ENCODE data around the gene DFFB. TPM values are rescaled to one million over a fixed set of nuclear protein-coding genes. Genes with fewer than 3 reads are reported as not detected.

DFFB gene
- total and polyA plus RNA-seq, 2 of the 4 experiments (the other 2 are of a cell fraction), result 6.5 to 7.3 TPM

DNA sequence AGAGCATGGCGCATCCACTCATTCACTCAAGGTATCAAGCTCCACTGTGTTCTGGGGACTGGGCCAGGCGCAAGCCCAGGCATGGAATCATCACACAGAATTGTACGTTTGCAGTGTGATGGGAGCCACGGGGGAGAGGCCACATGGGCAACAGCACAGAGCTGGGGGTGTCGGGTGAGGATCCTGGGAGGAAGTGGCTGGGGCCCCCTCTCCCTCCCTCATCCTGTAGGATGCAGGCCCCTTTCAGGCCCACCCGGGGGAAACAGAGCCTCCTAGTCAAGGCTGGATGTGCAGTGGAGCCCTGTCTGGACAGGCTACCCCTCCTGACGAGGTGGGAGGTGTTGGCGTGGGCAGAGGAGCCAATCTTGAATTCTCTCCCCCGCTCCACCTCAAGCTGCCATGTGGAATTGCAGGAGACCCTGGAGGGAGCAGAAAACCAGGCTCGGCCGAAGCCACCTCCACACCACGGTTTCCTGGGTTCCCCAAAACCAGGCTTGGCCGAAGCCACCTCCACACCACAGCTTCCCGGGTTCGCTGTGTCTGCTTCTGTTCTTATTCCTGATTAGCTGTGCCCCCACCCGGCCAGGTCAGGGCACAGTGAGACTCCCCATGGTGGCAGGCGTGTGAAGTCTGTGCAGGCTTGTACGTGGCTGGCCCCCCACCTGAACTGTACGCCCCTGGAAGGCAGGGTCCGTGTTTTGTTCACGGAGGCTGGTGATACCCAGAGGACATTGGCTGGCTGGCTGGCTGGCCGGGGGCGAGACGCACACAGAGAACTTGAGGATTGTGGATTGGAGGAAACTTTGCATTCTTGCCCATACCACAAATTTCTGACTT, 46.9 kb downstream of the DFFB start:
- no TSS peak for BruUV-seq (replicated peaks)
- no peak overlapping the region for H3K27ac ChIP-seq (ENCODE audit: insufficient read depth, low read length)
- no peaks in the 10 kb centered on the region; the same call in 1 of the 2 replicates for H3K27me3 ChIP-seq (ENCODE audit: control insufficient read depth, insufficient read depth, low read length)
- no peak overlapping the region for H3K9ac ChIP-seq (ENCODE audit: low read depth, low read length)
- no peak overlapping the region for H2BK120ac ChIP-seq (ENCODE audit: low read depth, low read length)
- no peak overlapping the region for H2BK5ac ChIP-seq (ENCODE audit: low read depth, low read length, poor library complexity, severe bottlenecking)
- H3K4ac ChIP-seq (ENCODE audit: low read depth, low read length), result no peak overlapping the region
- H3K4me3 ChIP-seq (ENCODE audit: insufficient read depth, low read depth, low read length), result no peak overlapping the region
- no peak overlapping the region for H2AFZ ChIP-seq (replicated peaks; ENCODE audit: low read length, poor library complexity)
- no peak overlapping the region for H2AK5ac ChIP-seq (ENCODE audit: low read depth, low read length)
- H3K56ac ChIP-seq (ENCODE audit: extremely low read depth, insufficient read depth, low read length), result no peak overlapping the region
- H3K4me2 ChIP-seq (ENCODE audit: low read depth, low read length), result no peak overlapping the region
- peaks cover 0 to 7% of the 10 kb centered on the region in 2 experiments; a peak in 1 of 4 replicates for H3K79me1 ChIP-seq (ENCODE audit: low read depth in 1 of 2, low read length in 2 of 2)
- no peak overlapping the region for H4K91ac ChIP-seq (ENCODE audit: insufficient read depth, low read depth, low read length)
- no peaks in the 10 kb centered on the region for H3K4me1 ChIP-seq (ENCODE audit: control insufficient read depth, insufficient read depth, low read length)
- ATAC-seq (ENCODE audit: low read depth) (no peak), DNase-seq (no peak)
- H4K5ac ChIP-seq (ENCODE audit: low read depth, low read length), result no peak overlapping the region
- peak overlapping the region; percentile 39 for H2AK9ac ChIP-seq (replicated peaks; ENCODE audit: low read depth, low read length, poor library complexity)
- TF ChIP-seq, protein P1, sequence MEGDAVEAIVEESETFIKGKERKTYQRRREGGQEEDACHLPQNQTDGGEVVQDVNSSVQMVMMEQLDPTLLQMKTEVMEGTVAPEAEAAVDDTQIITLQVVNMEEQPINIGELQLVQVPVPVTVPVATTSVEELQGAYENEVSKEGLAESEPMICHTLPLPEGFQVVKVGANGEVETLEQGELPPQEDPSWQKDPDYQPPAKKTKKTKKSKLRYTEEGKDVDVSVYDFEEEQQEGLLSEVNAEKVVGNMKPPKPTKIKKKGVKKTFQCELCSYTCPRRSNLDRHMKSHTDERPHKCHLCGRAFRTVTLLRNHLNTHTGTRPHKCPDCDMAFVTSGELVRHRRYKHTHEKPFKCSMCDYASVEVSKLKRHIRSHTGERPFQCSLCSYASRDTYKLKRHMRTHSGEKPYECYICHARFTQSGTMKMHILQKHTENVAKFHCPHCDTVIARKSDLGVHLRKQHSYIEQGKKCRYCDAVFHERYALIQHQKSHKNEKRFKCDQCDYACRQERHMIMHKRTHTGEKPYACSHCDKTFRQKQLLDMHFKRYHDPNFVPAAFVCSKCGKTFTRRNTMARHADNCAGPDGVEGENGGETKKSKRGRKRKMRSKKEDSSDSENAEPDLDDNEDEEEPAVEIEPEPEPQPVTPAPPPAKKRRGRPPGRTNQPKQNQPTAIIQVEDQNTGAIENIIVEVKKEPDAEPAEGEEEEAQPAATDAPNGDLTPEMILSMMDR (conservative IDR thresholded peaks at IDR 0.05; ENCODE audit: low read depth, low read length), result no peak
- TF ChIP-seq SMC3 (IDR thresholded peaks at IDR 0.05; ENCODE audit: low read depth, low read length), result no peak
- TF ChIP-seq, protein P2, sequence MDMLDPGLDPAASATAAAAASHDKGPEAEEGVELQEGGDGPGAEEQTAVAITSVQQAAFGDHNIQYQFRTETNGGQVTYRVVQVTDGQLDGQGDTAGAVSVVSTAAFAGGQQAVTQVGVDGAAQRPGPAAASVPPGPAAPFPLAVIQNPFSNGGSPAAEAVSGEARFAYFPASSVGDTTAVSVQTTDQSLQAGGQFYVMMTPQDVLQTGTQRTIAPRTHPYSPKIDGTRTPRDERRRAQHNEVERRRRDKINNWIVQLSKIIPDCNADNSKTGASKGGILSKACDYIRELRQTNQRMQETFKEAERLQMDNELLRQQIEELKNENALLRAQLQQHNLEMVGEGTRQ (IDR thresholded peaks at IDR 0.05; ENCODE audit: low read depth, low read length), result no peak
- CTCF ChIA-PET, result no interaction called here
- no peaks in the 10 kb centered on the region; the same call in 1 of the 2 replicates for H3K9me1 ChIP-seq (ENCODE audit: insufficient read depth, low read length)
- WGBS, 2 experiments (ENCODE audit: extremely low coverage in 2 of 2, insufficient read length in 1 of 2), result 70% methylated on average over 8 of the region's 24 CpGs; no CpG with 5 or more reads in 1 of the 2 experiments
- POLR2A ChIA-PET (ENCODE audit: unreplicated experiment), result no interaction called here
- no peak overlapping the region for H2BK15ac ChIP-seq (ENCODE audit: low read depth, low read length)
- no peak overlapping the region for H3K14ac ChIP-seq (replicated peaks; ENCODE audit: low read depth, low read length)
- H2BK20ac ChIP-seq (ENCODE audit: low read depth, low read length), result no peak overlapping the region
- in situ Hi-C loops (cut with MboI; ENCODE audit: low sequenced_read_pairs), result loop anchor here (25.0 kb wide), 1 partner anchor 2008 kb away; no protein-coding TSS in a partner anchor
- H4K20me1 ChIP-seq (ENCODE audit: insufficient read depth, low read length), result no peaks in the 10 kb centered on the region
- no peaks in the 10 kb centered on the region for H3K9me3 ChIP-seq (ENCODE audit: control insufficient read depth, insufficient read depth, low read length)
- H3K18ac ChIP-seq (ENCODE audit: low read depth, low read length), result no peak overlapping the region
- H4K8ac ChIP-seq (ENCODE audit: low read depth in 2 of 2, low read length in 2 of 2), result no peak overlapping the region
- intact Hi-C loops (cut with micrococcal nuclease), result no loop called here
- dilution Hi-C loops (cut with HindIII; ENCODE audit: low sequenced_read_pairs, unreplicated experiment), result no loop called here
- H3K36me3 ChIP-seq (ENCODE audit: control insufficient read depth, insufficient read depth, low read length), result no peaks in the 10 kb centered on the region
- H3K23ac ChIP-seq (ENCODE audit: low read depth, low read length), result no peak overlapping the region
